ENCODE results near the gene IMMP2L. TPM values are rescaled to one million over a fixed set of nuclear protein-coding genes. Genes with fewer than 3 reads are reported as not detected.

Gene IMMP2L
- total RNA-seq, 3 donors from 2014 or later (not counting 1 experiment from before 2014, with no cell fraction given), result 6.9 to 9.2 (median 8.7) TPM

GRCh38 chr7:111439977-111440376, 122.3 kb downstream of the IMMP2L start:
- no peaks in the 10 kb centered on the region for H3K27me3 Mint-ChIP-seq (ENCODE audit: low read depth in 2 of 2)
- H3K4me3 Mint-ChIP-seq, result no peak overlapping the region
- peaks cover 10 to 19% of the 10 kb centered on the region in 2 donors for H3K9me3 Mint-ChIP-seq
- TF ChIP-seq CTCF (IDR thresholded peaks at IDR 0.05), result no peak
- no peaks in the 10 kb centered on the region for H3K4me1 Mint-ChIP-seq
- 97% methylated on average over 3 of the region's 3 CpGs for WGBS (ENCODE audit: insufficient coverage)
- Histone ChIP-seq H3K36me3 (ENCODE audit: control insufficient read depth, insufficient read depth, low read length) (no peaks in the 10 kb centered on the region), H3K4me1 (ENCODE audit: control insufficient read depth, insufficient read depth, low read length) (no peaks in the 10 kb centered on the region), H3K9me3 (ENCODE audit: control insufficient read depth, insufficient read depth, low read length) (peaks cover 5% of the 10 kb centered on the region), H3K27me3 (ENCODE audit: control insufficient read depth, insufficient read depth, low read length) (no peaks in the 10 kb centered on the region), H3K4me3 (ENCODE audit: low read length) (no peak overlapping the region), H3K27ac (ENCODE audit: low read length) (no peak overlapping the region)
- H3K36me3 Mint-ChIP-seq, result peaks cover 6% of the 10 kb centered on the region
- ATAC-seq, result no peak
- intact Hi-C loops (cut with micrococcal nuclease), result no loop called here
- no peak for DNase-seq
- H3K27ac Mint-ChIP-seq, result no peak overlapping the region

GRCh38 chr7:111438369-111439289, 123.7 kb downstream of the IMMP2L start:
- no peak overlapping the region for H3K27ac ChIP-seq (ENCODE audit: low read length)
- peaks cover 5% of the 10 kb centered on the region for H3K9me3 ChIP-seq (ENCODE audit: control insufficient read depth, insufficient read depth, low read length)
- Mint-ChIP-seq H3K36me3 (peaks cover 11% of the 10 kb centered on the region), H3K9me3 (peaks cover 10 to 23% of the 10 kb centered on the region in 2 donors), H3K27me3 (ENCODE audit: low read depth in 2 of 2) (no peaks in the 10 kb centered on the region), H3K4me3 (no peak overlapping the region), H3K4me1 (no peaks in the 10 kb centered on the region), H3K27ac (no peak overlapping the region)
- no peak for ATAC-seq
- 89% methylated on average over 2 of the region's 3 CpGs for WGBS (ENCODE audit: insufficient coverage)
- no peaks in the 10 kb centered on the region for H3K27me3 ChIP-seq (ENCODE audit: control insufficient read depth, insufficient read depth, low read length)
- no peaks in the 10 kb centered on the region for H3K4me1 ChIP-seq (ENCODE audit: control insufficient read depth, insufficient read depth, low read length)
- intact Hi-C loops (cut with micrococcal nuclease), result no loop called here
- DNase-seq, result no peak
- no peak for TF ChIP-seq CTCF (IDR thresholded peaks at IDR 0.05)
- no peak overlapping the region for H3K4me3 ChIP-seq (ENCODE audit: low read length)
- H3K36me3 ChIP-seq (ENCODE audit: control insufficient read depth, insufficient read depth, low read length), result no peaks in the 10 kb centered on the region

GRCh38 chr7:111437736-111438135, 124.6 kb downstream of the IMMP2L start:
- no peak for ATAC-seq
- Histone ChIP-seq H3K36me3 (ENCODE audit: control insufficient read depth, insufficient read depth, low read length) (no peaks in the 10 kb centered on the region), H3K4me1 (ENCODE audit: control insufficient read depth, insufficient read depth, low read length) (no peaks in the 10 kb centered on the region), H3K27me3 (ENCODE audit: control insufficient read depth, insufficient read depth, low read length) (no peaks in the 10 kb centered on the region), H3K27ac (ENCODE audit: low read length) (no peak overlapping the region), H3K4me3 (ENCODE audit: low read length) (no peak overlapping the region), H3K9me3 (ENCODE audit: control insufficient read depth, insufficient read depth, low read length) (peaks cover 5% of the 10 kb centered on the region)
- no peak for DNase-seq
- intact Hi-C loops (cut with micrococcal nuclease), result no loop called here
- H3K4me1 Mint-ChIP-seq, result no peaks in the 10 kb centered on the region
- H3K27ac Mint-ChIP-seq, result no peak overlapping the region
- H3K36me3 Mint-ChIP-seq, result peaks cover 20% of the 10 kb centered on the region
- H3K4me3 Mint-ChIP-seq, result no peak overlapping the region
- TF ChIP-seq CTCF (IDR thresholded peaks at IDR 0.05), result no peak
- peaks cover 14 to 27% of the 10 kb centered on the region in 2 donors for H3K9me3 Mint-ChIP-seq
- no peaks in the 10 kb centered on the region for H3K27me3 Mint-ChIP-seq (ENCODE audit: low read depth in 2 of 2)
- 100% methylated on average over 1 of the region's 2 CpGs for WGBS (ENCODE audit: insufficient coverage)
